NCI-H2107 (cell line): Measurements from ENCODE around the gene DLL1.

Source experiments
- DNase-seq: peaks from one replicate; lab custom pipeline; 2025; lab: John Stamatoyannopoulos, UW

The DLL1 gene

DNA sequence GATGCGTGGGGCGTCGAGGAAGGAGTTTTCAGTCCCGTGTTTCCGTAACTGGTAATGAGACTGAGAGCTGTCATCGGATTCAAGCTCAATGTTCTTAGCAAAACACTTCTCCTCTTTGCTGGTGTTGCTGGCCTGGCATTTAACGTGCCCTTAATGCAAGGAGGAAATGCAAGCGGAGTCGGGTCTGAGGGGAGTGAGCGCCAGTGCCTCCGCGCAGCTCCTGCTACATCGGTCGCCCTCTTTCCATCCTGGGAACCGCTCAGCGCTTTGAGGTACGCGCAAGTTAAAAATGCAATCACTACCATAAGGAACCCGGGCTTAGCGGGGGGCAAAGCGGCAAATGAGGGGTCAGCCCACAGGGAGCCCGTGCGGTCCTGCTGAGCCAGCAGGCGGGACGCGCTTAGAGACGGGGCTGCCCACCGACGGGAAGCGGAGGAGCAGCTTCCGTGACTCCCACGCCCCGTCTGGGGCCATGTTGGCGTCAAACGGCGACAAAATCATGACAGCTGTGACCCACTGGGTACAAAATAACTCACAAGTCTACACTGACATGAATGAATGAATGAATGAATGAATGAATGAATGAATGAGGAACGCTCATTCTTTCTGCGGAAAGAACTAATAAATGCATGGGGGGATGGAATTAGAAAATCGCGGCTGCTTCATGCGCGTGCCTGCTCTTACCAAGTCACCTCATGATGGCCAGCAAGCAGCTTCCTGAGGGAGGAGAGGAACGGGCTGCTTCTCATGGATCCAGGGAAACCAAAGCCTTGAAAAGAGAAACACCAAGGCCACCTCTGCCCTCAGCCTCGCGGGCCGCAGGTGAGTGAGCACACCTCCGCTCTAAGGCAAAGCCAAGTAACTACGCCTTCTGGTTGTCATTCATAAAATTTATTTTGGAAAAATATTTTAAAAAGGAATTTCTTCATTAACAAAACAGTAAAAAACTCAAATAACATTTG lies 9.3 kb downstream of the DLL1 start:
- no peak for DNase-seq

DNA sequence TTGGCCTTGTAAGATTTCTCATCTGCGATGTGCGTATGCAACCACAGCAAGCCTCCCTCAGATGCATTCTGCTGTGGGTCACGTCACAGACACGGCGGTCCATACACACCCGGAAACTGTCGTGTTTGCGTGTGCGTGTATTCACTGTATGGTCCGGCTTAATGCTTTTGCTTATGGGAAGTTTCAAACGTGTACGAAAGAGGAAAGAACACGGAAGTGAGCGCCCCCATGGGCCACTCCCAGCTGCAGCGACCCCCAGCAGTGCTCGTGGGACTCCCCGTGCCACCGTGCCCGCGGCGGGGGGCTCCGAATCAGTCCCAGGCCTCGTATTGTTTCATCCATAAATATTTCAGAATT lies 10.2 kb downstream of the DLL1 start:
- no peak for DNase-seq

DNA sequence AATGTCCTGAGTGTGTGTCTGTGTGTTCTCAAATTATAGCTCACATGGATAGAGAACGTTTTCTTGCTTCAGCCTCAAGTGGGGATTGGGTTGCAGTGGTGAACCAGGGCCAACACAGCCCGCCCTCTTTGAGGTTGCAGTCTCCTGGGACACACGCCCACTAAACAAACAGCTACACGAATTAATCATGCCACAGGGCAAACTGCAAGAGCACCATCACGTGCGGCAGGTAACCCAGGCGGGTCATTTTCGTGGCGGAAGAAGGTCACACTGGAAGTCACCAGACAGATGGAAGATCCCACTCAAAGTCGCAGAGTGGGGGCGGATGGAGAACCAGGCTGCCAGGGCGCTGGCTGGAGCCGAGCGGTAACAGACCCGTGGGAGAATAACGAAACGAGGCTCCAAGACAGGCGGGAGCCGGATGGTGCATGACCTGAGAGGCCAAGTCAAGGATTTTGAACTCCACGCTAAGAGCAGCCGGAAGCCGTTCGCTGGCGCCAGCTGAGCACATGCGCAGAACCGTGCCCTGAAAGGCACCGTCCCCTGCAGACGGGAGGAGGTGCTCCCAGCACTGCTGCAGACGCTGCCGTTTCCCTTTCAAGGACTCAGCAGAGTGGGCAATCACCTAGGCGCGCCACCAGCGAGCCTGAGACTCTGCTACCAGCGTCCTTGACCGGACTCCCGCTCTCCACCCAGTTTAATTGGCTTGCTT lies 10.7 kb downstream of the DLL1 start:
- DNase-seq = peak; percentile 82

DNA sequence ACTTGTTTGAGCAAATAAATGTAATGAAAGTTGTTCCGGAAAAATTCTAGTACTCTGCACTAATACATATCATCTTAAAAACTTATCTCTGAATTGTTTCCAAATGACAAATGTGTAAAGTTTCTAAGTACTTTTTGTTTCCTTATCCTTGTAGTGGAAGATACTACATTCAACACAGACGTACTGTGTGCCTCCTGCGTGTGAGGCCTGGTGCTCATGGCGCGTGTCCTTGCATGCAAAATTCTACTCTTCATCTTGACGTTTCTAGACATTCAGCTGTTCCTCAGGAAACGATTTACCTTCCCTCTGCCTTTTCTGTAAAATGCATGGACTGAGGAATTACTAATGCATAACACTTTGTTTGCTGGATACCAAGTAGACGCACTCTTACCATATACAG lies 11.5 kb downstream of the DLL1 start:
- no peak for DNase-seq

DNA sequence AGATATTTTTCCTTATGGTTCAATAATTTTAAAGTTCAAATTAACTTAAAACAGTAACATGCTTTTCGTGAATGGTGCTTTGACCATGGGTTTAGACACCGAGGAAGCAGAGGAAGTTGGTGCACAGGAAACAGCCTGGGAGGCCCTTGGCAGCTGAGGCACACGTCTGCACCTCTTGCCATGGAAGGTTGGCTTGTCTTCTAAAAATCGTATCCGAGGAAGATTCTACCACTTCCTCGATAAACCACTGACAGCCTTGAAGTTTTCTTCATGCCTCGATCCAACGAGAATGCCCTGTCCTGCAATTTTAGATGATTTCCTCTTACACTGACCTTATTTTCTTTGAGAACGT lies 12.2 kb downstream of the DLL1 start:
- no peak for DNase-seq

DNA sequence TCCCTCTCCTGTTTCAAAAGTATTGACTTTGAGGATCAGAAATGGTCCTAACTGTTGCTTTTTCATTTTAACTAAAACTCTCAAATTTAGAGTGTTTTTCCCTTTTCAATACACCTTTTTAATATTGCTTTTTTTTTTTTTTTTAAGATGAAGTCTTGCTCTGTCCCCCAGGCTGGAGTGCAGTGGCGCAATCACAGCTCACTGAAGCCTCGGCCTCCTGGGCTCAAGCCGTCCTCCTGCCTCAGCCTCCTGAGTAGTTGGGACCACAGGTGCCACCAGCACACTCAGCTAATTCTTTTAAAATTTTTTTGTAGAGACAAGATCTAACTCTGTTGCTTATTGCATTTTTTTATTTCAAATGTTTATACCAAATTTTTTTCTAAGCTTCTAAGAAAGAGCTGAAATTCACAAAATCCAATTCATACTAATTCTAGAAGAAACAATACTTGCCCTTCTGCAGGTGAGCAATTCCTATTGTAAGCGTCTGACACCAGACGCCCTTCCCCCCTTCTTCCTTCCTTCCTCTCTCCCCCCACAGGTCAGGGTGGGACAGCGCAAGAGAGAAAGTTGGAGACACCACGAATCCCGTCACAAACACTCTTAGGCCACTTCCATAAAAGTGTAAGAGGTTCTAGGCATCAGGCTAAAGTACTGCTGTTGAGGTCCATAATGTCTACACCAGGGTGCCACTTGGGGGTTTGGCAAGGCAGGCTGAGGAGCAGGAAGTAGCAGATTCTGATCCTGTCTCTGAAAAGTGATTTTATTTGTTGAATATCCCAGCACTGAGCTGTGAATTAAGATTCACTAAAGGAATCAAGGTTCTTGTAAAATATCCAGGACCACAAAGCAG lies 12.8 kb downstream of the DLL1 start:
- DNase-seq = no peak

DNA sequence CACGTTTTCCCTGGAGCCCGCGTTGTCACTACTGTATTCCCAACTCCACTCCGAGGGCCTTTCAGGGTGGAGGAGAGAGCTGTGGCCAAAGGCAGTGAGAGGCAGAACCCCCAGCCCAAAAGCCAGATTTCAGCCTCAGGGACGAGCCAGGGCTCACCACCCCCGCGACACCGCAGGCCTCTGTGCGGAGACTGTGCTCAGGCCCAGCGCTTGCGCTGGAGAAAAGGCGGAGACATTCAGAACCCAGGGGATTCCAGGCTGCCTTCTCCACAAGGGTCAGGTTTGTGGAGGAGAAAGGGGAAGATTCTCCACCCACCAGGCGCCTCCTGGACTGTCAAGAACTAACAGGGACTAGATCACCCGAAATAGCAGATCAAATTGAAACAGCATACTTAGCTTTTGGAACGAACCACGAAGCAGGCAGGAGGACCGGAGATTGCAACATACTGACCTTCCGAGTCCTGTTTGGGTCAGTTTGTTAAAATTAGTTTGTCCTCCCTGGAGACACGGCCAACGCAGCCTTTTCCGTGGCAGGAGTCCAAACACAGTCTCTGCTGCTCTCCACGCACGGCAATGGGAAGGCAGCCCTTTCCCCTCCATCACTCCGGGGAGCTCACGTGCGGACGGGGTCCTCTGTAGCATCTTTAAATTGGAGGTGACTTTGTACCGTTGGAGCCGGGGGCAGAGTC lies 14.4 kb downstream of the DLL1 start:
- no peak for DNase-seq

DNA sequence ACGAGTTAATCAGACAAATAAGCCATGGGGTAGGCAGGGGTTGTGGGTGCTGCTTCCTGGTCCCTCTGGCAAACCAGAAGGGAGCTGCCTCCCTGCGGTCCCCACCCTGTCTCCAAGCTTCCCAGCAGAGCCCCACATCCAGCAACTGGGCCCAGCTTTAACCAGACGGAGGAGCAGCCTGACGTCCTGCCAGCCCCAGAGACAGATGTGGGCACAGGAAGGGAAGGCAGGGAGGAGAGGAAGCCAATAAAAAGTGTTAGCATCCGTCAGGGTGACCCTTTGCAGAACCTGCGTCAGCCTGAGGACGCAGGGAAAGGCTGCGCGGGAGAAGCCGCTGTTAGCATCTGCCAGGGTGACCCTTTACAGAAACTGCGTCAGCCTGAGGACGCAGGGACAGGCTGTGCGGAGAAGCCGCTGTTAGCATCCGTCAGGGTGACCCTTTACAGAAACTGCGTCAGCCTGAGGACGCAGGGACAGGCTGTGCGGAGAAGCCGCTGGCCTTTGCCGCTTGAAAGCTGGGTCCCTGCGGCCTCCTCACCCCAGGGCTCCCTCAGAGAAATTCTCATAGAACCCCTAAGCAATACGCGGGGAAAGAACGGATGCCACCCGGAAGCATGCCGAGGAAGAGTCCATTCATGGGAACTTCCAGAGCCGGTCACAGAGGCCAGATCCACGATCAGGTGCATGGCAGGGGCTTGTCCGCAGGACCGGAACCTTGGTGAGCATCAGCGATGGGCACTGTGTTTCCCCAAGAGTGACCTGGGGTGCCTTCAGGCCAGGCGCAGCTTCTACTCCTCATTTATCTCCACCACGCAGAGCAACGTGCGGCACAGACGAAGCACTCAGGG lies 15.9 kb downstream of the DLL1 start:
- DNase-seq = no peak

DNA sequence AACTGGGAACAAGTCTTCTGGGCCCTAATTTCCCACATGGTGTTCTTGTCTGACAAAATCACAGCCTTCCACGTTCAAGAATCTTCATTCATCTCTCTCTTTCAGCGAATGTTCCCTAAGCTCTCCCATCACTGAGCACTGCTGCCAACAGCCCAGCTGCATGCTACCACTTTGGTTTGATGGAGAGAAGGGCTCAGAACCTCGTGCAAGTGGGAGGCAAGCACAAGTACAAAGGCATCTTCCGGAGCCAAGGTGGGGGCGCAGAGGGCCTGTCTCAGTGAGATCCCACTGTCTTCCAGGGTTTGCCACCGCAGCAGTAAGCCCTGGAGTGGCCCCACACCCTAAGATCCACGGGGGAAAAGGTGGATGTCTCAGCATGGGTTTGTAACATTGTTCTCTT lies 17.2 kb downstream of the DLL1 start:
- no peak for DNase-seq

DNA sequence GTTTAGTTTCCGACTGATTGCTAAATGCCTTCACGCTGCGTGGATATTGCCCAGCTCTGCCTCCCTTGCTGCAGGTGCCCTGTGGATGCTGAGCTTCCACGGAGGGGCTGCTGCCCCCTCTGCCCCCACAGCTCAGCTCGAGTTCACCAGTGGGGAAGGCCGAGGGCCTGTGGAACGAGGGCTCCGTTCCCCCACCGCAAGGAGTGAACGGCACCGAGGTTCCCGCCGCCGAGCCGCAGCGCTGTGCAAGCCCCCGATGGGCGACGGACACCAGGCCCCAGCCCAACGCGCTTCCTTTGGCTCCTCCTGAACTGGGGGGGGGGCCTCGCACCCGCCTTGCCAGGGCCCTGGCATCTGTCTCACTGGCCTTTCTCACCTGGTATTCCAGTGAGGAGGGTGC lies 17.7 kb downstream of the DLL1 start:
- no peak for DNase-seq

DNA sequence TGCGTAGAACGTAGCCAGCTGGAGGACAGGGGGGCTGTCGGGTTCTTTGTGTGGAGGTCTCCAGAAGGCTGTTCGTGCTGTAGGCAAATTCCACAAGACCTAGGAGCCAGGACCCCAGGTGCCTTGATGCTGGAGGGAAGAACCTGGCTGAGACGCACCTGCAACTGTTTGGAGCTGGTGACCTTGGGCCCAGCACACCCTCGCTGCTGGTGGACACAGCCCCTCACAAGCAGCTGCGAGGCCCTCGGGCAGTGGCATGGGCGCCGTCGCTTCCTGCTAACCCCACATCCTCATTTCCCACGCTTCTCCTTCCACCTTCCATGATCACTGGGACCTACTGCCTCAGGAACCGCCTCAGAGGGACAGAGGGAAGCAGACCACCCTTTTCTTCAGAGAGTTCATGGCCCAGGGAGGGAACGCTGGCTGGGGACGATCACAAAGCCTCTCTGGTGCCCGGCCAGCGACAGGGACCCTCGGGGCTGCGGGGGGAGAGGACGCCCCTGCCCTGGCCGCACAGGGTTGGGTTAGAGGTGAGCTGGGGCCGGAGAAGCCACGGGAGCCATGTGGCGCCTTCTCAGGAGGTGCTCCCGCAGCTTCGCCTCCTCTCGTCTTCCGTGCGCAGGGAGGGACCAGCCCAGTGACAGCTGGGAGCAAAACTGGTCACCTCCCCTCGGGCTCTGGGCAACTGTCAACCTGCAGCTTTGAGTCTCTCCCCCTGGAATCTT lies 18.4 kb downstream of the DLL1 start:
- DNase-seq = no peak

DNA sequence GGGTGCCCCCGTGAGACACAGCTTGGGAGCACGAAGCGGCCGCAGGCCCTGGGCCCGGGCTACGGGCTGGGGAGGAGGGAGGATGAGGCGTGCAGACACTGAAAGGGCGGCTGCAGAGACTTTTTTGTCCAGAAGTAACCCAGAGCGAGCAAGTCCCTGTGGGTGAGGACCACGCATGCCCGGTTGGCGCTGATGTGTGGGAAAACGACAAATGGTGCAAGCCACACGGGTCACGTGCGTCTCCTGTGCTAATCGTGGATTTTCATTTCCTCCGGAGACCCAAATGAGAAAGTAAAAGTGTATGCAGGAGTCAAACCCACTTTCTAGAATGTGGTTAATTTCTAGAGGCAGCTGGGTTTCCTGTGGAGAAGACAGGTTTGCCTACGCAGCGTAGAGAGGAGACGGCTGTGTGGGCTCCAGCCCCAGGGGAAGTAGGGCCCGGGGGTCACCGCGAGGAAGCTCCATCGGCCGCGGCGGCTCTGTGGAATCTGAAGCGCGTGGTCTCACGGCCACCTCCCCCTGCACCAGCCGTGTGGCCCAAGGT lies 19.0 kb downstream of the DLL1 start:
- DNase-seq = no peak

DNA sequence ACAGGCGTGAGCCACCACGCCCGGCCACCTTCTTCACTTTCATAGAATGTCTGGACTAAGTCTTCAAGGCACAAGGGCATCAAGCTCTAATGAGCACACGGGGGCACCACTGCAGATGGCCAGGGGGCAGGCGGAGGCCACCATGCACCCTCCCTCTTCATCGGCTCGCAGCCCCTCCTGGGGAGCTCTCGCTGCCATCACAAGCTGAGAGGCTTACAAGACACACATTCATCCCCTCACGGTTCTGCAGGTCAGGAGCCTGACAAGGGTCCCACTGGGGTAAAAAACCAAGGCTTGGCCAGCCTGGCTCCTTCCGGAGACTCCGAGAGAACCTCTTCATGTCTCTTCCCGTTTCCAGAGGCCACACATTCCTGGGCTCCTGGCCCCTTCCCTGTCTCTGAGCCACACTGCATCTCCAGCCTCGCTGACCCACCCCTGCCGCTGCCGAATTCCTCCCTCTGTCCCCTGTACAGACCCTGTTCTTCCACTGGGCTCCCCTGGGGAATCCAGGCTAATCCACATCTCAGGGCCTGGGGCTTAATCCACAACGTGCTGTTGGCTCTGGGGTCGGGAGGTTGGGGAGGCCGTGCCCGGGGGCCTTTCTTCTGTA lies 19.8 kb downstream of the DLL1 start:
- DNase-seq = no peak

DNA sequence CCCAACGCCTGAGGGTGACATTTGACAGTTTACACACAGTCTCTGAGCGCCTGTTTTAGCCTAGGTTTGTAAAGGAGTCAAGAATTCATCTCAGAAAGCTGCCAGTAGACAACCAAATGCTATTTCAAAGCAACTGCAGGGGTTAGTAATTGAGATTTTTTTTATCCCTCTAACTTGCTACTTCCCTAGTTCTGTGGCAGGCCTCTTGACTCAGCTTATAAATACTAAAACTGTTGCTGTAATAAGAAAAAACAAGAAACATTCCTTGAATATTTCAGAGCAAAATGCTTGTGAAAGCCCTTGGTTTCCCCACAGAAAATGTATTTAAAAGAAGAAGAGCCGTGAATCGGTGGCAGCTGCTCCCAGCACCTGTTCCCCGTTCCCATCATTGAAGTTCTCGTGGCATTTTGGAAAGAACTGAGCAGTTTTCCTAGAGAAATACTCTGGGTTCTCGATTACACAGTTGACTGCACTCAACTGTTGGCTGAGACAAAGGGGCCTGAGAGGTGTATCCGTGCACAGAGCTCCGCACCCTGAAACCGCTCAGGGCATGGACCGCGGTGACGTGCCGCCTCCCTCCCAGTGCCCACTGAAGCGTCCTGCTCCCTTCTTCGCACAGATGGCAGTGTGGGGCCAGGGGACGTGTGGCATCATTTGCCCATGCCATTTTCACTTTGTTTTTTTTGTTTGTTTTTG lies 20.9 kb downstream of the DLL1 start:
- no peak for DNase-seq

DNA sequence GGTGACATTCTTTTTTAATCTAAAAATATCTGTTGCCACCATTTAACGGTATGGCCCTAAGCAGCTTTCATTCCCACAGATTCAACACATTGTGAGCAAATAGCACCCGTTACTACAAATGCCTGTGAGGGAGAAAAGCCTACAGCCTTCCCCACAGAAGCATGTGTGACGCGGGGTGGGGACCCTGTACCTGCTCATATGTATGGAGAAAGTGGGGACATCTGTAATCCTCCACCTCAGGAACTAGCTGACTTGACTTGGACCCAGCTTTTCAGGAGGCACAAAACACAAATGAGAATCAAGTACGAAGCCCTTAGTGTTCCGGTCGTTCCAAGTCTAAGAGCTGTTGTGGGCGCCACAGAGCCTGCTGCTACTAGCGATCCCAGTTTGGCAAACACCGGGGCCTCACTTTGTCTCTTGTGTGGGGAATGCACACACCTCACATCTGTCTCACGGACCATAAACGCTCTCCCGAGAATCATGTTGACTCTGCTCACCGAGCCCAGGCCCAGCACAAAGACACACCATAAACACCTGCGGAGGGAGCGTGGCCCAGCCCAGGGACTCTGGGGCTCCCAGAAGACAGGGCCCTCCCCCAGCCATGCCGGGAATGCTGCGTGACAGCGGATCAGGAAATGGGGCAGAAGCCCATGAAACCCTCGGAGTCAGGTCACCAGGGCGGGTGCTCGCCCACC lies 21.6 kb downstream of the DLL1 start:
- DNase-seq = peak; percentile 30

DNA sequence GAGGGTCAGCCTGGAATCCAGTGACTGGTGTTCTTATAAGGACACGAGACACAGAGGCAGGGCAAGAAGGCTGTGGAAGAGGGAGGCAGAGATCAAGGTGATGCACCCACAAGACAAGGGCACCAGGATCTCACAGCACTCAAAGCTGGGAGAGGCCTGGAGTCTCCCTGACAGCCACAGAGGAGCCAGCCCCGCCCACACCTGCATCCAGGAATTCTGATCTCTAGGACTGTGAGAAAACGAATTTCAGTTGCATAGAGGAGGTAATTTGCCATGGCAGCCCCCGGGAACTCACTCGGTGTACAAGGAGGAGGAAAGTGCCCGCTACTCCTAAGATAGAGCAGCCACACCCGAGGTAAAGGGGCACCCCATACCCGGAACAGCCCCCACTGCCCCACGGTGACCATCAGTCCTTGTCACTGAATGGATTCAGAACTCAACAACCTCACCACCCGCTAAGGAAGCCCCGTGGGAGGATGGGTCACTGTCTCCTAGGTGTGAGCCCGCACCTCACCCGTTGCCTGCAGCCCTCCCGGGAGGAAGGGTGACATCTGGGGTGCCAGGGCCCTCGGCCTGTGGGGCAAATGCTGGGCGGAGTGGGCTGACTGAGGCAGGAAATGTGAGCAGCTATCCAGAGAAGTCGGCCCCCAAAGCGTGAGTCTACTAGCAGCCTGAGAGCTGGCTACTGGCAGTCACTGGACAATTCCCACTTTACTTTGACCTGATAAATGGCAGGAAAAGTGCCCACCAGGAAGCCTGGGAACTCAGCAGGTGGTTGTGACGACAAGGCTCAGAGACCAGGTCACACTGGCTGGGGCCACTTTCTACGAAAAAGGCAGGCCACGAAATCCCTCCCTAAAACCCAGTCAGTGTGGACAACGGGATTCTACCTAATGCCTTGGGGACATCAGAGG lies 22.4 kb downstream of the DLL1 start:
- DNase-seq = no peak

DNA sequence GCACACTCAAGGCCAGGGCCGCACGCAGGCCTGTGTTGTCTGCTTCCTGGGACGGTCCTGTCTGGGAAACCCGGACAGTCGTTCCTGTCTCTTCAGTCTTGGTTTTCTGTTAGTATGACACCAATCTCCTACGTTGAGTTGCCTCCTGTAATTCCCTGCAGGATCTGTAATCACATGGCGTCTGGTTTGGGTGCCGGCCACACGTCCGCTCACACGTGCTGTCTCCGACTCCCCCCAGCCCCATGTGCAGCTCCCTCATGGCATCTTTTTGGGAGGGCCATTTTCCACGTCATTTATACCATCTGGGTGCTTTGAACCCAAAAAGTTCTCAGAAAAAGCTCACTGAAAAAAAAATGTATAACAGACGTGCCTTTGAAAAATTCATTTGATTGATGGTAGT lies 23.2 kb downstream of the DLL1 start:
- no peak for DNase-seq
